ENCODE results near the gene DIAPH2.
"Not testable (repeated sequence)": the region's sequence is repeated elsewhere in the genome, so short reads cannot be mapped to it uniquely, and the experiment has no call there.

The DIAPH2 gene

GRCh38 chrX:96843566-96843965 lies 158.9 kb downstream of the DIAPH2 start:
- no peaks in the 10 kb centered on the region for H3K36me3 ChIP-seq (ENCODE audit: control insufficient read depth, insufficient read depth, low read length)
- H3K4me3 ChIP-seq (ENCODE audit: low read length) = no peak overlapping the region
- no peak overlapping the region for H3K27ac ChIP-seq (ENCODE audit: low read length)
- H3K27me3 ChIP-seq (ENCODE audit: control insufficient read depth, insufficient read depth, low read length) = no peaks in the 10 kb centered on the region
- peak; percentile 16 for DNase-seq (ENCODE audit: low read depth, low spot score)
- no peaks in the 10 kb centered on the region; the same call in 1 of the 2 replicates for H3K4me1 ChIP-seq (ENCODE audit: control insufficient read depth, insufficient read depth, low read length)
- no CpG with 5 or more reads among the region's 5 CpGs for WGBS (ENCODE audit: insufficient coverage, insufficient read length)
- H3K9me3 ChIP-seq (ENCODE audit: control insufficient read depth, insufficient read depth, low read length) = no peaks in the 10 kb centered on the region

- Histone ChIP-seq H3K4me1 (ENCODE audit: control insufficient read depth, insufficient read depth, low read length) (no peaks in the 10 kb centered on the region; the same call in 1 of the 2 replicates), H3K27me3 (ENCODE audit: control insufficient read depth, insufficient read depth, low read length) (no peaks in the 10 kb centered on the region), H3K4me3 (ENCODE audit: low read length) (no peak overlapping the region), H3K9me3 (ENCODE audit: control insufficient read depth, insufficient read depth, low read length) (no peaks in the 10 kb centered on the region), H3K27ac (ENCODE audit: low read length) (no peak overlapping the region), H3K36me3 (ENCODE audit: control insufficient read depth, insufficient read depth, low read length) (no peaks in the 10 kb centered on the region)
- no CpG with 5 or more reads among the region's 1 CpG for WGBS (ENCODE audit: insufficient coverage, insufficient read length)
- DNase-seq (ENCODE audit: low read depth, low spot score) = no peak
Observed at GRCh38 chrX:96846841-96847240, 162.2 kb downstream of the DIAPH2 start.

- not testable (repeated sequence) for H3K36me3 ChIP-seq (ENCODE audit: control insufficient read depth, insufficient read depth, low read length); H3K27ac ChIP-seq (ENCODE audit: low read length); DNase-seq (ENCODE audit: low read depth, low spot score); H3K27me3 ChIP-seq (ENCODE audit: control insufficient read depth, insufficient read depth, low read length); H3K4me1 ChIP-seq (ENCODE audit: control insufficient read depth, insufficient read depth, low read length); H3K9me3 ChIP-seq (ENCODE audit: control insufficient read depth, insufficient read depth, low read length); H3K4me3 ChIP-seq (ENCODE audit: low read length)
- WGBS (ENCODE audit: insufficient coverage, insufficient read length) = no CpG with 5 or more reads among the region's 4 CpGs
Observed at GRCh38 chrX:96859422-96859821, 174.8 kb downstream of the DIAPH2 start.

GRCh38 chrX:96861218-96861617 lies 176.6 kb downstream of the DIAPH2 start:
- H3K27ac ChIP-seq (ENCODE audit: low read length) = no peak overlapping the region
- no peak for DNase-seq (ENCODE audit: low read depth, low spot score)
- no peaks in the 10 kb centered on the region for H3K4me1 ChIP-seq (ENCODE audit: control insufficient read depth, insufficient read depth, low read length)
- no peak overlapping the region for H3K4me3 ChIP-seq (ENCODE audit: low read length)
- WGBS (ENCODE audit: insufficient coverage, insufficient read length) = 100% methylated on average over 1 of the region's 3 CpGs
- no peaks in the 10 kb centered on the region for H3K9me3 ChIP-seq (ENCODE audit: control insufficient read depth, insufficient read depth, low read length)
- no peaks in the 10 kb centered on the region for H3K27me3 ChIP-seq (ENCODE audit: control insufficient read depth, insufficient read depth, low read length)
- no peaks in the 10 kb centered on the region for H3K36me3 ChIP-seq (ENCODE audit: control insufficient read depth, insufficient read depth, low read length)

- H3K4me1 ChIP-seq (ENCODE audit: control insufficient read depth, insufficient read depth, low read length) = no peaks in the 10 kb centered on the region
- no peaks in the 10 kb centered on the region for H3K9me3 ChIP-seq (ENCODE audit: control insufficient read depth, insufficient read depth, low read length)
- WGBS (ENCODE audit: insufficient coverage, insufficient read length) = no CpG with 5 or more reads among the region's 4 CpGs
- H3K4me3 ChIP-seq (ENCODE audit: low read length) = no peak overlapping the region
- H3K36me3 ChIP-seq (ENCODE audit: control insufficient read depth, insufficient read depth, low read length) = no peaks in the 10 kb centered on the region
- no peak for DNase-seq (ENCODE audit: low read depth, low spot score)
- no peak overlapping the region for H3K27ac ChIP-seq (ENCODE audit: low read length)
- no peaks in the 10 kb centered on the region for H3K27me3 ChIP-seq (ENCODE audit: control insufficient read depth, insufficient read depth, low read length)
Observed at GRCh38 chrX:96861661-96862060, 177.0 kb downstream of the DIAPH2 start.

- no peaks in the 10 kb centered on the region for H3K4me1 ChIP-seq (ENCODE audit: control insufficient read depth, insufficient read depth, low read length)
- H3K27ac ChIP-seq (ENCODE audit: low read length) = no peak within 1 kb of the TSS
- H3K9me3 ChIP-seq (ENCODE audit: control insufficient read depth, insufficient read depth, low read length) = no peaks in the 10 kb centered on the region
- no peaks in the 10 kb centered on the region for H3K27me3 ChIP-seq (ENCODE audit: control insufficient read depth, insufficient read depth, low read length)
- no CpG with 5 or more reads among the region's 10 CpGs for WGBS (ENCODE audit: insufficient coverage, insufficient read length)
- DNase-seq (ENCODE audit: low read depth, low spot score) = no peak
- H3K4me3 ChIP-seq (ENCODE audit: low read length) = no peak within 1 kb of the TSS
- no peaks in the 10 kb centered on the region for H3K36me3 ChIP-seq (ENCODE audit: control insufficient read depth, insufficient read depth, low read length)
Observed at GRCh38 chrX:96883608-96884007, 199.0 kb downstream of the DIAPH2 start, which contains the start of gene RPA4. Gene RPA4, plus strand, starts transcription at chrX:96883908. Its CDS starts 403 bp downstream, at chrX:96884311.

GRCh38 chrX:96884027-96884426 lies 199.4 kb downstream of the DIAPH2 start:
- no peak overlapping the region for H3K4me3 ChIP-seq (ENCODE audit: low read length)
- WGBS (ENCODE audit: insufficient coverage, insufficient read length) = no CpG with 5 or more reads among the region's 13 CpGs
- no peaks in the 10 kb centered on the region for H3K36me3 ChIP-seq (ENCODE audit: control insufficient read depth, insufficient read depth, low read length)
- DNase-seq (ENCODE audit: low read depth, low spot score) = no peak
- H3K27ac ChIP-seq (ENCODE audit: low read length) = no peak overlapping the region
- H3K9me3 ChIP-seq (ENCODE audit: control insufficient read depth, insufficient read depth, low read length) = no peaks in the 10 kb centered on the region
- H3K27me3 ChIP-seq (ENCODE audit: control insufficient read depth, insufficient read depth, low read length) = no peaks in the 10 kb centered on the region
- H3K4me1 ChIP-seq (ENCODE audit: control insufficient read depth, insufficient read depth, low read length) = no peaks in the 10 kb centered on the region

GRCh38 chrX:96889726-96890125 lies 205.1 kb downstream of the DIAPH2 start:
- no peak overlapping the region for H3K4me3 ChIP-seq (ENCODE audit: low read length)

GRCh38 chrX:96906741-96907140 lies 222.1 kb downstream of the DIAPH2 start:
- no CpG with 5 or more reads among the region's 2 CpGs for WGBS (ENCODE audit: insufficient coverage, insufficient read length)
- H3K36me3 ChIP-seq (ENCODE audit: control insufficient read depth, insufficient read depth, low read length) = no peaks in the 10 kb centered on the region
- H3K27ac ChIP-seq (ENCODE audit: low read length) = no peak overlapping the region
- no peaks in the 10 kb centered on the region for H3K4me1 ChIP-seq (ENCODE audit: control insufficient read depth, insufficient read depth, low read length)
- H3K27me3 ChIP-seq (ENCODE audit: control insufficient read depth, insufficient read depth, low read length) = no peaks in the 10 kb centered on the region
- no peaks in the 10 kb centered on the region for H3K9me3 ChIP-seq (ENCODE audit: control insufficient read depth, insufficient read depth, low read length)
- DNase-seq (ENCODE audit: low read depth, low spot score) = no peak
- H3K4me3 ChIP-seq (ENCODE audit: low read length) = no peak overlapping the region

More at GRCh38 chrX:96889726-96890125, 205.1 kb downstream of the DIAPH2 start:
- Histone ChIP-seq H3K27me3 (ENCODE audit: control insufficient read depth, insufficient read depth, low read length) (no peaks in the 10 kb centered on the region), H3K4me1 (ENCODE audit: control insufficient read depth, insufficient read depth, low read length) (no peaks in the 10 kb centered on the region), H3K27ac (ENCODE audit: low read length) (no peak overlapping the region), H3K36me3 (ENCODE audit: control insufficient read depth, insufficient read depth, low read length) (no peaks in the 10 kb centered on the region), H3K9me3 (ENCODE audit: control insufficient read depth, insufficient read depth, low read length) (no peaks in the 10 kb centered on the region)
- no peak for DNase-seq (ENCODE audit: low read depth, low spot score)
- no CpG with 5 or more reads among the region's 1 CpG for WGBS (ENCODE audit: insufficient coverage, insufficient read length)

GRCh38 chrX:96907516-96908272 lies 223.1 kb downstream of the DIAPH2 start:
- 100% methylated on average over 1 of the region's 3 CpGs for WGBS (ENCODE audit: insufficient coverage, insufficient read length)
- Histone ChIP-seq H3K27ac (ENCODE audit: low read length) (no peak overlapping the region), H3K36me3 (ENCODE audit: control insufficient read depth, insufficient read depth, low read length) (no peaks in the 10 kb centered on the region), H3K27me3 (ENCODE audit: control insufficient read depth, insufficient read depth, low read length) (no peaks in the 10 kb centered on the region), H3K4me1 (ENCODE audit: control insufficient read depth, insufficient read depth, low read length) (no peaks in the 10 kb centered on the region), H3K4me3 (ENCODE audit: low read length) (no peak overlapping the region), H3K9me3 (ENCODE audit: control insufficient read depth, insufficient read depth, low read length) (no peaks in the 10 kb centered on the region)
- DNase-seq (ENCODE audit: low read depth, low spot score) = no peak

GRCh38 chrX:96909291-96909690 lies 224.6 kb downstream of the DIAPH2 start:
- DNase-seq (ENCODE audit: low read depth, low spot score) = no peak
- no peak overlapping the region for H3K4me3 ChIP-seq (ENCODE audit: low read length)
- WGBS (ENCODE audit: insufficient coverage, insufficient read length) = no CpG with 5 or more reads among the region's 5 CpGs

More at GRCh38 chrX:96909291-96909690, 224.6 kb downstream of the DIAPH2 start:
- no peak overlapping the region for H3K27ac ChIP-seq (ENCODE audit: low read length)
- no peaks in the 10 kb centered on the region for H3K9me3 ChIP-seq (ENCODE audit: control insufficient read depth, insufficient read depth, low read length)
- H3K4me1 ChIP-seq (ENCODE audit: control insufficient read depth, insufficient read depth, low read length) = no peaks in the 10 kb centered on the region
- no peaks in the 10 kb centered on the region for H3K27me3 ChIP-seq (ENCODE audit: control insufficient read depth, insufficient read depth, low read length)
- H3K36me3 ChIP-seq (ENCODE audit: control insufficient read depth, insufficient read depth, low read length) = no peaks in the 10 kb centered on the region

Data from iPS DF 6.9 (cell line).